Uterus (tissue), 4 donors: Measurements from ENCODE around the gene ZNF154. TPM values are rescaled to one million over a fixed set of nuclear protein-coding genes. Genes with fewer than 3 reads are reported as not detected.

Experiments
- DNase-seq, 2 donors: peaks; one replicate each; pipeline ENCODE4 v3.0.0-alpha.2; 2019 to 2020
- H3K27ac ChIP-seq, 2 donors: fragments of 200-600 bp; sonication (generic); 1 replicate in 1 of 2; 2 replicates in 1 of 2; pipeline ENCODE4 v1.5.1; 2016 to 2018
- H3K27me3 ChIP-seq, 2 donors: fragments of 200-600 bp; sonication (generic); one replicate each; pipeline ENCODE4 v1.5.1; 2018 to 2019; ENCODE audit warnings: control low read depth in 1 of 2
- H3K36me3 ChIP-seq, 2 donors: fragments of 200-600 bp; sonication (generic); one replicate each; pipeline ENCODE4 v1.5.1; 2019; ENCODE audit warnings: control low read depth in 1 of 2
- H3K4me1 ChIP-seq, 2 donors: fragments of 200-600 bp; sonication (generic); one replicate each; pipeline ENCODE4 v1.5.1; 2018 to 2019; ENCODE audit warnings: control low read depth in 1 of 2
- H3K4me3 ChIP-seq, 2 donors: fragments of 200-600 bp; sonication (generic); 1 replicate in 1 of 2; 2 replicates in 1 of 2; pipeline ENCODE4 v1.5.1; 2018 to 2019; ENCODE audit warnings: mild to moderate bottlenecking in 1 of 2
- H3K9me3 ChIP-seq, 2 donors: fragments of 200-600 bp; sonication (generic); one replicate each; pipeline ENCODE4 v1.5.1; 2019; ENCODE audit warnings: control low read depth in 1 of 2
- POLR2A ChIP-seq, 2 donors: fragments of 450-650 bp; IDR thresholded peaks; one replicate each; pipeline ENCODE4 v1.6.1; 2016; ENCODE audit warnings: antibody characterized with exemption in 2 of 2, mild to moderate bottlenecking in 1 of 2, moderate library complexity in 1 of 2
- intact Hi-C: fragments of 100-400 bp; cut with DNase I; formaldehyde crosslinking; loops from one replicate; pipeline ENCODE4 v1.15.1; 2023; ENCODE audit warnings: low total_unique reads
- total RNA-seq, 4 donors: library from RNA; depleted of rRNA in 3 of 4; stranded (reverse); fragments of >200 nt in 3 of 4; gene quantifications; one replicate each; pipeline versions ENCODE4 v1.1.0 to v1.2.4, GENCODE V29; 2014 to 2023
- TF ChIP-seq, protein P1 (sequence below), 4 experiments: fragments of 200-600 bp in 2 of 4; fragments of 450-650 bp in 2 of 4; sonication (generic) in 2 of 4; IDR thresholded peaks; one replicate each; pipeline ENCODE4 v1.5.1; 2016 to 2019; ENCODE audit warnings: antibody characterized with exemption in 4 of 4, mild to moderate bottlenecking in 2 of 4, moderate library complexity in 1 of 4
- donor health status: DM: yes; HTN: yes; CAD: no.

ZNF154 gene
- total RNA-seq, 4 donors from 2014 or later, result 0.88 to 27.4 (median 1.5) TPM

DNA sequence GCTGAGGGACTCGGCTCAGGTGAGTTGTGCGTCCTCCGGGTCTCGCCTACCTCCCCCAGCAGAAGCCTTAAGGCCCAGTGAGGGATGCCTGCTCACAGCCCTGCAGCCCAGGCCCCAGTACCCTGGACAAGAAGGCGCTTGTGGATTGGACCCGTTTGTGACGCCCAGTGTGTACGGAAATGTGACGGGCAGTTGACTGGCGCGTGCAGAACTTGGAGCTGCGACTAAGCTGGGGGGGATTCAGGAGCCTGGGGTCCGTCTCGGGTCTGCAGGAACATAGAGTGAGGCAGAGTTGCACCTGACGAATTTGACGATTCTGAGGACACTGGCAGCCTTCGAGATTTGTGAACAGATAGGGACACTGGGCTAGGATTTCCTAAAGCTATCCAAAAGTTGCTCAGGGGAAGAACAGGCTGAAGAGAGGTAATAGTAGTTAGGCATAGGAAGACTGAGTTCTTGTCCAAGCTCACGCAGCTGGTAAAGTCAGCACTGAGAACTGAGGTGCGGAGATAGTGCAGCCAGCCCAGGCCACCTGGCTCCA lies 26.7 kb downstream of the ZNF154 start:
- intact Hi-C loops, result no loop called here

DNA sequence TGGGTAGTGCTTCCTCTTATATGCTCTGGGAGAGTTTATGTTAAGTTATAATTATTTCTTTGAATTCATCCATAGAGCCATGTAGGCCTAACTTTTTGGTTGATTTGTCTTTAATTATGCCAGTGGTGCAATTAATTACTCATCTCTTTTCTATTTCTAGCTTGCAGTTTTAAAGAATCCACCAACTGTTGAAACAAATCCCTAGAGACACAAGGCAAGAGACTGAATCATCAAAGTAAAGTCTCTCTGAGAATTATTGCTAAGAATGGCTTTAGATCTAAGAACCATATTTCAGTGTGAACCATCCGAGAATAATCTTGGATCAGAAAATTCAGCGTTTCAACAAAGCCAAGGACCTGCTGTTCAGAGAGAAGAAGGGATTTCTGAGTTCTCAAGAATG lies 33.1 kb downstream of the ZNF154 start:
- TF ChIP-seq, protein P1, sequence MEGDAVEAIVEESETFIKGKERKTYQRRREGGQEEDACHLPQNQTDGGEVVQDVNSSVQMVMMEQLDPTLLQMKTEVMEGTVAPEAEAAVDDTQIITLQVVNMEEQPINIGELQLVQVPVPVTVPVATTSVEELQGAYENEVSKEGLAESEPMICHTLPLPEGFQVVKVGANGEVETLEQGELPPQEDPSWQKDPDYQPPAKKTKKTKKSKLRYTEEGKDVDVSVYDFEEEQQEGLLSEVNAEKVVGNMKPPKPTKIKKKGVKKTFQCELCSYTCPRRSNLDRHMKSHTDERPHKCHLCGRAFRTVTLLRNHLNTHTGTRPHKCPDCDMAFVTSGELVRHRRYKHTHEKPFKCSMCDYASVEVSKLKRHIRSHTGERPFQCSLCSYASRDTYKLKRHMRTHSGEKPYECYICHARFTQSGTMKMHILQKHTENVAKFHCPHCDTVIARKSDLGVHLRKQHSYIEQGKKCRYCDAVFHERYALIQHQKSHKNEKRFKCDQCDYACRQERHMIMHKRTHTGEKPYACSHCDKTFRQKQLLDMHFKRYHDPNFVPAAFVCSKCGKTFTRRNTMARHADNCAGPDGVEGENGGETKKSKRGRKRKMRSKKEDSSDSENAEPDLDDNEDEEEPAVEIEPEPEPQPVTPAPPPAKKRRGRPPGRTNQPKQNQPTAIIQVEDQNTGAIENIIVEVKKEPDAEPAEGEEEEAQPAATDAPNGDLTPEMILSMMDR (IDR thresholded peaks at IDR 0.05), result no peak
- no peak for TF ChIP-seq POLR2A (IDR thresholded peaks at IDR 0.05)
- H3K4me3 ChIP-seq, result no peak overlapping the region
- H3K27me3 ChIP-seq, result no peaks in the 10 kb centered on the region
- H3K27ac ChIP-seq, result no peak overlapping the region
- no peaks in the 10 kb centered on the region for H3K36me3 ChIP-seq
- intact Hi-C loops, result no loop called here
- H3K9me3 ChIP-seq, result no peaks in the 10 kb centered on the region
- no peaks in the 10 kb centered on the region for H3K4me1 ChIP-seq
- no peak for DNase-seq

More for the DNA sequence above, 26.7 kb downstream of the ZNF154 start:
- TF ChIP-seq, protein P1 (IDR thresholded peaks at IDR 0.05), result no peak
- Histone ChIP-seq H3K27me3 (no peaks in the 10 kb centered on the region), H3K4me3 (peak overlapping the region; percentile 81 to 92), H3K27ac (no peak overlapping the region), H3K4me1 (peaks cover 0 to 6% of the 10 kb centered on the region in 2 donors), H3K9me3 (peaks cover 0 to 44% of the 10 kb centered on the region in 2 donors), H3K36me3 (no peaks in the 10 kb centered on the region)
- DNase-seq, result no peak

- no peak overlapping the region for H3K4me3 ChIP-seq
- no peak for DNase-seq
- H3K4me1 ChIP-seq, result no peaks in the 10 kb centered on the region
- H3K27me3 ChIP-seq, result no peaks in the 10 kb centered on the region
- no peak overlapping the region for H3K27ac ChIP-seq
- no peaks in the 10 kb centered on the region for H3K36me3 ChIP-seq
- H3K9me3 ChIP-seq, result no peaks in the 10 kb centered on the region
- intact Hi-C loops, result no loop called here
- TF ChIP-seq, protein P1 (IDR thresholded peaks at IDR 0.05), result no peak
- no peak for TF ChIP-seq POLR2A (IDR thresholded peaks at IDR 0.05)
Measured at GRCh38 chr19:57672466-57672865, 36.5 kb downstream of the ZNF154 start.

DNA sequence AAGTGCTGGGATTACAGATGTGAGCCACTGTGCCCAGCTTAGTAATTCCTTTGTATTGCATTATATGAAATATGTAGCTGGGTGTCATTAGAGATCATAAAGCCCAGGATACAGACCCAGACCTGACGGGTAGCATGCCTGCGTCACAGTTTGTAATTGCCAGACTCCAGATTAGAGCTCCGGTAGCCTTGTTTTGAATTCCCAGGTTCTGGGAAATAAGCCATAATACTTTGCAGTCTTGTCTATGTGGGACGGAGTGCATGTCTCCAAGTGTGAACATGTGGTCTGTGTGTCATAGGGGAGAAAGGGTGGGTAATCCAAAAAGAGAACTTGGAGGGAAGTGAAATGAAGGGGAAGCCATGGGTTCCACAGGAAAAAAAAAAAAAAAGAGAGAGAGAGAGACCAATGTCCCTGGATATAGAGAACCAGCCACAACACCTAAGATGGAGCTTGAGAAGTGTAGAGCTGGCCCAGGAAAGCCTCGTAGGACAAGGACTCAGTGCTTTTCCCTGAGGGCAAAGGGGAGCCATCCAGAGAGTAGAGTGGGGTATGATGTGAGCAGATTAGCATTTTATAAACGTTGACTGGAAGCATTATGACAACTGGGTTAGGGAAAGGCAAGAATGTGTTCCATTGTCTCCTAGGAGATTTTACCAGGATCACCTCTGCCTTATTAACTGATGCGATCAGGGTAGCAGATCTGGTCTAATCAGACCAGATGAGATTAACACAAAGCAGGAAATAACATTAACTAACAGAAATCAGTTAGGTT lies 37.7 kb downstream of the ZNF154 start:
- intact Hi-C loops, result no loop called here
- no peak overlapping the region for H3K4me3 ChIP-seq
- no peak overlapping the region for H3K27ac ChIP-seq
- no peaks in the 10 kb centered on the region for H3K9me3 ChIP-seq
- H3K36me3 ChIP-seq, result no peaks in the 10 kb centered on the region
- TF ChIP-seq, protein P1 (IDR thresholded peaks at IDR 0.05), result no peak
- TF ChIP-seq POLR2A (IDR thresholded peaks at IDR 0.05), result no peak
- no peaks in the 10 kb centered on the region for H3K4me1 ChIP-seq
- H3K27me3 ChIP-seq, result no peaks in the 10 kb centered on the region
- no peak for DNase-seq

DNA sequence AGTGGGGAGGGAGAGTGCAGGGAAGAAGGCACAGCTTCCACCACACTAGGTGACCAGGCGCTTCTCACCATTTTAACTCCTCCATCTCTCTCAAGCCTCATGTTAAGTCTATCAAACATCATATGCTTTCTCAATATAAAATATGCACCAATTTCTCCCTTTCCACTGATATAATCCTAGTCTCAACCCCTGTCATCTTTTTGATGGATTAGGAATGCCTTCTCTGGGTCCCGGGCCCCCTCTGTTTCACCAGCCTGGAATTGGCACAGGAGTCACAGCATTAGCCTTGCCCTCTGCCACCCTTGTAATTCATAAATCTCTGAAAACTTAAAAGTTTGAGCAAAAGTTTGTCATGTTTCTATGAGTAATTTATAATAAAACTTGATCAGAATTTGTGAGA lies 40.4 kb downstream of the ZNF154 start, which contains the start of gene ZSCAN4:
Gene ZSCAN4 (plus strand): TSS at position 301 of the 400 bp plus-strand sequence. CDS start 7,211 bp downstream, outside the sequence.
- H3K27me3 ChIP-seq, result no peaks in the 10 kb centered on the region
- DNase-seq, result no peak
- TF ChIP-seq POLR2A (IDR thresholded peaks at IDR 0.05), result no peak
- no peaks in the 10 kb centered on the region for H3K4me1 ChIP-seq
- H3K4me3 ChIP-seq, result no peak within 1 kb of the TSS
- H3K9me3 ChIP-seq, result no peaks in the 10 kb centered on the region
- no peaks in the 10 kb centered on the region for H3K36me3 ChIP-seq
- no peak within 1 kb of the TSS for H3K27ac ChIP-seq
- intact Hi-C loops, result no loop called here
